ES-I3 (cell line): Measurements from ENCODE around the gene FAM78A.
"Not testable (repeated sequence)": the region's sequence is repeated elsewhere in the genome, so short reads cannot be mapped to it uniquely, and the experiment has no call there.

ENCODE experiments used
- H3K36me3 ChIP-seq: 2 replicates; pipeline ENCODE4 v1.6.1; 2013; ENCODE audit warnings: mild to moderate bottlenecking, low read length, control low read depth, moderate library complexity; ENCODE audit not compliant: insufficient read depth
- H3K4me1 ChIP-seq: 2 replicates; pipeline ENCODE4 v1.6.1; 2013; ENCODE audit warnings: mild to moderate bottlenecking, control low read depth, low read length; ENCODE audit not compliant: insufficient read depth
- H3K9ac ChIP-seq: 2 replicates; pipeline ENCODE4 v1.6.1; 2013; ENCODE audit warnings: low read depth, mild to moderate bottlenecking, low read length, moderate library complexity
- H3K9me3 ChIP-seq: 2 replicates; pipeline ENCODE4 v1.6.1; 2013; ENCODE audit warnings: mild to moderate bottlenecking, low read length, moderate library complexity; ENCODE audit not compliant: control insufficient read depth, insufficient read depth

The FAM78A gene

GRCh38 chr9:131271016-131271273 lies 5.4 kb downstream of the FAM78A start:
- H3K4me1 ChIP-seq, result peaks cover 23% of the 10 kb centered on the region
- not testable (repeated sequence) for H3K9me3 ChIP-seq, H3K9ac ChIP-seq

GRCh38 chr9:131270171-131271015 lies 5.9 kb downstream of the FAM78A start:
- H3K9ac ChIP-seq, result no peak overlapping the region
- no peaks in the 10 kb centered on the region for H3K36me3 ChIP-seq
- H3K9me3 ChIP-seq, result no peaks in the 10 kb centered on the region
- H3K4me1 ChIP-seq, result peaks cover 18% of the 10 kb centered on the region

More at GRCh38 chr9:131271016-131271273, 5.4 kb downstream of the FAM78A start:
- not testable (repeated sequence) for H3K36me3 ChIP-seq

- no peaks in the 10 kb centered on the region for H3K36me3 ChIP-seq
- no peaks in the 10 kb centered on the region for H3K9me3 ChIP-seq
- H3K4me1 ChIP-seq, result peaks cover 4% of the 10 kb centered on the region; the same call in 1 of the 2 replicates
- H3K9ac ChIP-seq, result no peak overlapping the region
Observed at GRCh38 chr9:131266266-131267229, 9.8 kb downstream of the FAM78A start.

- H3K9ac ChIP-seq, result no peak overlapping the region
- H3K9me3 ChIP-seq, result no peaks in the 10 kb centered on the region
- no peaks in the 10 kb centered on the region for H3K4me1 ChIP-seq
- no peaks in the 10 kb centered on the region for H3K36me3 ChIP-seq
Observed at GRCh38 chr9:131264231-131264630, 12.1 kb downstream of the FAM78A start.

- Histone ChIP-seq H3K9me3 (no peaks in the 10 kb centered on the region), H3K9ac (no peak overlapping the region), H3K4me1 (no peaks in the 10 kb centered on the region), H3K36me3 (no peaks in the 10 kb centered on the region)
Observed at GRCh38 chr9:131263701-131264100, 12.6 kb downstream of the FAM78A start.

GRCh38 chr9:131263033-131263343 lies 13.3 kb downstream of the FAM78A start:
- not testable (repeated sequence) for H3K9me3 ChIP-seq, H3K36me3 ChIP-seq, H3K9ac ChIP-seq, H3K4me1 ChIP-seq

- Histone ChIP-seq H3K36me3 (no peaks in the 10 kb centered on the region), H3K9me3 (no peaks in the 10 kb centered on the region), H3K9ac (no peak overlapping the region), H3K4me1 (no peaks in the 10 kb centered on the region)
Observed at GRCh38 chr9:131262327-131263032, 13.8 kb downstream of the FAM78A start.

GRCh38 chr9:131260751-131261452 lies 15.4 kb downstream of the FAM78A start:
- no peak overlapping the region for H3K9ac ChIP-seq
- no peaks in the 10 kb centered on the region for H3K36me3 ChIP-seq
- H3K9me3 ChIP-seq, result no peaks in the 10 kb centered on the region
- peaks cover 9% of the 10 kb centered on the region; the same call in 1 of the 2 replicates for H3K4me1 ChIP-seq

GRCh38 chr9:131259916-131260597 lies 16.3 kb downstream of the FAM78A start:
- Histone ChIP-seq H3K9ac (no peak overlapping the region), H3K9me3 (no peaks in the 10 kb centered on the region), H3K4me1 (peaks cover 11% of the 10 kb centered on the region; the same call in 1 of the 2 replicates), H3K36me3 (no peaks in the 10 kb centered on the region)

GRCh38 chr9:131259432-131259898 lies 16.8 kb downstream of the FAM78A start:
- peaks cover 11% of the 10 kb centered on the region; the same call in 1 of the 2 replicates for H3K4me1 ChIP-seq
- H3K36me3 ChIP-seq, result no peaks in the 10 kb centered on the region
- H3K9me3 ChIP-seq, result no peaks in the 10 kb centered on the region
- H3K9ac ChIP-seq, result no peak overlapping the region

- no peaks in the 10 kb centered on the region for H3K36me3 ChIP-seq
- H3K9me3 ChIP-seq, result no peaks in the 10 kb centered on the region
- H3K9ac ChIP-seq, result no peak overlapping the region
- H3K4me1 ChIP-seq, result peaks cover 11% of the 10 kb centered on the region; the same call in 1 of the 2 replicates
Observed at GRCh38 chr9:131258698-131259431, 17.4 kb downstream of the FAM78A start.

- H3K9me3 ChIP-seq, result no peaks in the 10 kb centered on the region
- no peak overlapping the region for H3K9ac ChIP-seq
- H3K36me3 ChIP-seq, result no peaks in the 10 kb centered on the region
- peaks cover 11% of the 10 kb centered on the region; the same call in 1 of the 2 replicates for H3K4me1 ChIP-seq
Observed at GRCh38 chr9:131258186-131258585, 18.1 kb downstream of the FAM78A start.
